ENCODE measurements around the gene COA7. TPM values are rescaled to one million over a fixed set of nuclear protein-coding genes. Genes with fewer than 3 reads are reported as not detected.
"Not testable (repeated sequence)": the region's sequence is repeated elsewhere in the genome, so short reads cannot be mapped to it uniquely, and the experiment has no call there.

COA7 gene
- total RNA-seq, 1 experiment from 2014 or later = 13.0 TPM

DNA sequence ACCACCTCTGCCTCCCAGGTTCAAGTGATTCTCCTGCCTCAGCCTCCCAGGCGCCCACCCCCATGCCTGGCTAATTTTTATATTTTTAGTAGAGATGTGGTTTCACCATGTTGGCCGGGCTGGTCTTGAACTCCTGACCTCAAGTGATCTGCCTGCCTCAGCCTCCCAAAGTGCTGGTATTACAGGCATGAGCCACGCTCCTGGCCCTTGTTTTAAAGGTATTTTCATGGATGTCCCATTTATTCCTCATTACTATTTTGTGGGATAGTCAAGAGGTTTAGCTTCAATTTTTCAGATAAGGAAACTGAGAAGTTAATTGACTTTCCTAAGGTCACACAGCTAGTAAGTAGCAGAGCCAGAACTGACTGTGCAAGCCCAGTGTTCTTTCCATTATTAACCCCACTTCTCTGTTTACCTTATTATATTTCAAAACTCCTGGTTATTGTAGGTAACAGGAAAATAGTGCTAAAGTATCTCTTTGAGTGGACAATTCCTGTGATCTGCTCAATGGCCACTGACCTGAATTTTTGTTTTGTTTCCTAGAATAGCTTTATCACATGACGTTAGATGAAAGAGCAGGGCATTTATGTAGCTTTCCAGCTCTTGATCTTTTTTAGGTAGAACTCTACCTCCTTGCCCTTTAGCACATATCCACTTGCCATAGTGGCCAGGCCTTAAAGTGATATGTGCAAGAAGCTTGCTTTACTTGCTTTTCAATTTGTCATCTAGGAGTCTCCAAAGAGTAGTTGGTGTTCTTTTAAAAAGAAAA is 41.7 kb upstream of the COA7 start:
- no peak for ATAC-seq

DNA sequence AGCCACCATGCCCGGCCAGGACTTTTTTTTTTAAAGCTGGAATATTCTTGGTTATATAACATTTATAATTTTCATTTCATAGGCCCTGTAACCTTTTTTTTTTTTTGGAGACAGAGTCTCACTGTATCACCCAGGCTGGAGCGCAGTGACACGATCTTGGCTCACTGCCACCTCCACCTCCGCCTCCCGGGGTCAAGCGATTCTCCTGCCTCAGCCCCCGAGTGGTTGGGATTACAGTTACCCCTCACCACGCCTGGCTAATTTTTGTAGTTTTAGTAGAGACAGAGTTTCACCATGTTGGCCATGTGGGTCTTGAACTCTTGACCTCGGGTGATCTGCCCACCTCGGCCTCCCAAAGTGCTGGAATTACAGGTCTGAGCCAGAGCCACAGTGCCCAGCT is 40.7 kb upstream of the COA7 start:
- ChIA-PET POLR2A (ENCODE audit: unreplicated experiment) (no interaction called here), CTCF (no interaction called here)
- TF ChIP-seq EZH2phosphoT487 (IDR thresholded peaks at IDR 0.05; ENCODE audit: borderline replicate concordance, low read length) = no peak
- no peak for TF ChIP-seq EZH2 (IDR thresholded peaks at IDR 0.05; ENCODE audit: low read length, unreplicated experiment)
- TF ChIP-seq, protein P1, sequence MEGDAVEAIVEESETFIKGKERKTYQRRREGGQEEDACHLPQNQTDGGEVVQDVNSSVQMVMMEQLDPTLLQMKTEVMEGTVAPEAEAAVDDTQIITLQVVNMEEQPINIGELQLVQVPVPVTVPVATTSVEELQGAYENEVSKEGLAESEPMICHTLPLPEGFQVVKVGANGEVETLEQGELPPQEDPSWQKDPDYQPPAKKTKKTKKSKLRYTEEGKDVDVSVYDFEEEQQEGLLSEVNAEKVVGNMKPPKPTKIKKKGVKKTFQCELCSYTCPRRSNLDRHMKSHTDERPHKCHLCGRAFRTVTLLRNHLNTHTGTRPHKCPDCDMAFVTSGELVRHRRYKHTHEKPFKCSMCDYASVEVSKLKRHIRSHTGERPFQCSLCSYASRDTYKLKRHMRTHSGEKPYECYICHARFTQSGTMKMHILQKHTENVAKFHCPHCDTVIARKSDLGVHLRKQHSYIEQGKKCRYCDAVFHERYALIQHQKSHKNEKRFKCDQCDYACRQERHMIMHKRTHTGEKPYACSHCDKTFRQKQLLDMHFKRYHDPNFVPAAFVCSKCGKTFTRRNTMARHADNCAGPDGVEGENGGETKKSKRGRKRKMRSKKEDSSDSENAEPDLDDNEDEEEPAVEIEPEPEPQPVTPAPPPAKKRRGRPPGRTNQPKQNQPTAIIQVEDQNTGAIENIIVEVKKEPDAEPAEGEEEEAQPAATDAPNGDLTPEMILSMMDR (conservative IDR thresholded peaks at IDR 0.05; ENCODE audit: low read depth, low read length) = no peak
- H3K27me3 ChIP-seq (ENCODE audit: low read length) = no peaks in the 10 kb centered on the region
- intact Hi-C loops (cut with micrococcal nuclease) = no loop called here
- H3K9ac ChIP-seq (ENCODE audit: low read length) = no peak overlapping the region
- DNase-seq (no peak), ATAC-seq (no peak)
- no peaks in the 10 kb centered on the region for H3F3A ChIP-seq (ENCODE audit: low read length, unreplicated experiment)
- no peaks in the 10 kb centered on the region for H3K9me3 ChIP-seq (ENCODE audit: low read length)
- no peak overlapping the region for H3K27ac ChIP-seq (ENCODE audit: low read length)
- H3K4me3 ChIP-seq (ENCODE audit: low read length) = no peak overlapping the region
- peaks cover 37% of the 10 kb centered on the region for H3K79me2 ChIP-seq (ENCODE audit: low read length)
- no peaks in the 10 kb centered on the region for H3K36me3 ChIP-seq (ENCODE audit: low read depth, low read length)
- no peak overlapping the region for H3K4me2 ChIP-seq (ENCODE audit: low read length)
- no peaks in the 10 kb centered on the region for H3K9me2 ChIP-seq (replicated peaks; ENCODE audit: low read length)
- H4K20me1 ChIP-seq (ENCODE audit: low read length) = no peaks in the 10 kb centered on the region
- H3K4me1 ChIP-seq (ENCODE audit: insufficient read depth, low read length) = no peaks in the 10 kb centered on the region
- no peak overlapping the region for H2AFZ ChIP-seq (ENCODE audit: low read length)
- no TSS peak for BruUV-seq (replicated peaks)

More for the DNA sequence above, 41.7 kb upstream of the COA7 start:
- BruUV-seq (replicated peaks) = no TSS peak
- H3K4me3 ChIP-seq (ENCODE audit: low read length) = no peak overlapping the region
- H3K27ac ChIP-seq (ENCODE audit: low read length) = no peak overlapping the region
- H3K9ac ChIP-seq (ENCODE audit: low read length) = no peak overlapping the region
- H3K36me3 ChIP-seq (ENCODE audit: low read depth, low read length) = no peaks in the 10 kb centered on the region
- no peaks in the 10 kb centered on the region for H3F3A ChIP-seq (ENCODE audit: low read length, unreplicated experiment)
- H3K4me1 ChIP-seq (ENCODE audit: insufficient read depth, low read length) = no peaks in the 10 kb centered on the region
- TF ChIP-seq, protein P1 (conservative IDR thresholded peaks at IDR 0.05; ENCODE audit: low read depth, low read length) = no peak
- TF ChIP-seq EZH2 (IDR thresholded peaks at IDR 0.05; ENCODE audit: low read length, unreplicated experiment) (no peak), EZH2phosphoT487 (IDR thresholded peaks at IDR 0.05; ENCODE audit: borderline replicate concordance, low read length) (no peak)
- H3K4me2 ChIP-seq (ENCODE audit: low read length) = no peak overlapping the region
- H3K27me3 ChIP-seq (ENCODE audit: low read length) = no peaks in the 10 kb centered on the region
- no peak for DNase-seq
- H3K9me2 ChIP-seq (replicated peaks; ENCODE audit: low read length) = no peaks in the 10 kb centered on the region
- H2AFZ ChIP-seq (ENCODE audit: low read length) = no peak overlapping the region
- peaks cover 34% of the 10 kb centered on the region for H3K79me2 ChIP-seq (ENCODE audit: low read length)
- ChIA-PET CTCF (no interaction called here), POLR2A (ENCODE audit: unreplicated experiment) (interaction anchor here (0.6 kb wide), 1 partner anchor 129 kb away, joined by 12 read pairs; no protein-coding TSS in a partner anchor)
- H4K20me1 ChIP-seq (ENCODE audit: low read length) = no peaks in the 10 kb centered on the region
- no peaks in the 10 kb centered on the region for H3K9me3 ChIP-seq (ENCODE audit: low read length)
- intact Hi-C loops (cut with micrococcal nuclease) = no loop called here

DNA sequence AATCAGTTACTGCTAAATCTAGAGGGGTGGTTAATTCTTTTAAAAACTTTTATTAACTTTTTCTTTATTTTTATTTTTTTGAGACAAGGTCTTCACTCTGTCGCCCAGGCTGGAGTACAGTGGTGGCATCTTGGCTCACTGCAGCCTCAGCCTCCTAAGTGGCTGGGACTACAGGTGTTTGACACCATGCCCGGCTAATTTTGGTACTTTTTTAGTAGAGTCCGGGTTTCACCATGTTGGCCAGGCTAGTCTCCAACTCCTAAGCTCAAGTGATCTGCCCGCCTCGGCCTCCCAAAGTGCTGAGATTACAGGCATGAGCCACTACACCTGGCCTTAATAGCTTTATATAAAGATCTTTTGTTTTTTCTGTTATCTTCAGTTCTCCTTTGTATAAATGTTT is 40.0 kb upstream of the COA7 start:
- Histone ChIP-seq H3K4me2 (ENCODE audit: low read length) (no peak overlapping the region), H3K27ac (ENCODE audit: low read length) (no peak overlapping the region), H3K4me3 (ENCODE audit: low read length) (no peak overlapping the region), H3K36me3 (ENCODE audit: low read depth, low read length) (no peaks in the 10 kb centered on the region), H4K20me1 (ENCODE audit: low read length) (no peaks in the 10 kb centered on the region), H3K9me2 (replicated peaks; ENCODE audit: low read length) (no peaks in the 10 kb centered on the region), H3K27me3 (ENCODE audit: low read length) (no peaks in the 10 kb centered on the region), H2AFZ (ENCODE audit: low read length) (no peak overlapping the region), H3F3A (ENCODE audit: low read length, unreplicated experiment) (no peaks in the 10 kb centered on the region), H3K9me3 (ENCODE audit: low read length) (no peaks in the 10 kb centered on the region), H3K9ac (ENCODE audit: low read length) (no peak overlapping the region), H3K79me2 (ENCODE audit: low read length) (peaks cover 38% of the 10 kb centered on the region), H3K4me1 (ENCODE audit: insufficient read depth, low read length) (no peaks in the 10 kb centered on the region)
- TF ChIP-seq EZH2 (IDR thresholded peaks at IDR 0.05; ENCODE audit: low read length, unreplicated experiment) (no peak), EZH2phosphoT487 (IDR thresholded peaks at IDR 0.05; ENCODE audit: borderline replicate concordance, low read length) (no peak)
- TF ChIP-seq, protein P1 (conservative IDR thresholded peaks at IDR 0.05; ENCODE audit: low read depth, low read length) = no peak
- DNase-seq (no peak), ATAC-seq (no peak)
- no TSS peak for BruUV-seq (replicated peaks)
- POLR2A ChIA-PET (ENCODE audit: unreplicated experiment) = no interaction called here
- CTCF ChIA-PET = no interaction called here
- intact Hi-C loops (cut with micrococcal nuclease) = no loop called here

DNA sequence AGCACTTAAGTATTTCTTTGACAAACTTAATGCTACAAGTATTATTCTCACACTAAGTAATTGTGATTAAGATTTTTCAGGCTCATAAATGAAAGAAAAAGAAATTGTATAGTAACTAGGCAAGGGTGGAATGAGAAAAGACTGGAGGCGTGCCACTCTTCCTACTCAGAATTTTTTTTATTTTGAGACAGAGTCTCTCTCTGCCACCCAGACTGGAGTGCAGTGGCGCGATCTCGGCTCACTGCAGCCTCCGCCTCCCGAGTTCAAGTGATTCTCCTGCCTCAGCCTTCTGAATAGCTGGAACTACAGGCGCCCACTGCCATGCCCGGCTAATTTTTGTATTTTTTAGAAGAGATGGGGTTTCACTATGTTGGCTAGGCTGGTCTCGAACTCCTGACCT is 37.2 kb upstream of the COA7 start:
- H3K9me3 ChIP-seq (ENCODE audit: low read length); CTCF ChIA-PET; H3K9me2 ChIP-seq (replicated peaks; ENCODE audit: low read length); H3K4me3 ChIP-seq (ENCODE audit: low read length); H3K27ac ChIP-seq (ENCODE audit: low read length); H3K4me1 ChIP-seq (ENCODE audit: insufficient read depth, low read length); H3K36me3 ChIP-seq (ENCODE audit: low read depth, low read length); H3K27me3 ChIP-seq (ENCODE audit: low read length); ATAC-seq; DNase-seq; H3K9ac ChIP-seq (ENCODE audit: low read length); H3K4me2 ChIP-seq (ENCODE audit: low read length); BruUV-seq (replicated peaks); intact Hi-C loops (cut with micrococcal nuclease); H3F3A ChIP-seq (ENCODE audit: low read length, unreplicated experiment); H2AFZ ChIP-seq (ENCODE audit: low read length); H4K20me1 ChIP-seq (ENCODE audit: low read length); POLR2A ChIA-PET (ENCODE audit: unreplicated experiment): not testable (repeated sequence)
- peaks cover 49% of the 10 kb centered on the region for H3K79me2 ChIP-seq (ENCODE audit: low read length)
